ENCODE data around the gene RASD1.
"Not testable (repeated sequence)": the region's sequence is repeated elsewhere in the genome, so short reads cannot be mapped to it uniquely, and the experiment has no call there.

RASD1 gene

GRCh38 chr17:17468217-17469010 is 27.8 kb downstream of the RASD1 start:
- DNase-seq = no peak

- no peak for DNase-seq
These were observed 28.5 kb downstream of the RASD1 start for GRCh38 chr17:17467720-17468119.

GRCh38 chr17:17467016-17467415 is 29.2 kb downstream of the RASD1 start:
- DNase-seq = no peak

- DNase-seq = no peak
These were observed 29.7 kb downstream of the RASD1 start for GRCh38 chr17:17466511-17466910.

- DNase-seq = not testable (repeated sequence)
These were observed 30.3 kb downstream of the RASD1 start for GRCh38 chr17:17465878-17466277.

GRCh38 chr17:17463821-17464220 is 32.4 kb downstream of the RASD1 start:
- no peak for DNase-seq

GRCh38 chr17:17462048-17462824 is 34.0 kb downstream of the RASD1 start:
- DNase-seq = no peak

GRCh38 chr17:17460038-17460437 is 36.2 kb downstream of the RASD1 start:
- no peak for DNase-seq

- no peak for DNase-seq
These were observed 38.5 kb downstream of the RASD1 start for GRCh38 chr17:17457680-17458079.

- DNase-seq = no peak
These were observed 39.9 kb downstream of the RASD1 start for GRCh38 chr17:17456251-17456650.

- no peak for DNase-seq
These were observed 41.0 kb downstream of the RASD1 start for GRCh38 chr17:17455173-17455572.

- not testable (repeated sequence) for DNase-seq
These were observed 41.5 kb downstream of the RASD1 start for GRCh38 chr17:17454700-17455099.

- DNase-seq = no peak
These were observed 41.9 kb downstream of the RASD1 start for GRCh38 chr17:17454276-17454675.

GRCh38 chr17:17453088-17453487 is 43.1 kb downstream of the RASD1 start:
- no peak for DNase-seq

- DNase-seq = no peak
These were observed 47.5 kb downstream of the RASD1 start for GRCh38 chr17:17448723-17449122.

GRCh38 chr17:17448076-17448475 is 48.1 kb downstream of the RASD1 start:
- no peak for DNase-seq

GRCh38 chr17:17447264-17447663 is 48.9 kb downstream of the RASD1 start:
- no peak for DNase-seq

- no peak for DNase-seq
These were observed 49.5 kb downstream of the RASD1 start for GRCh38 chr17:17446666-17447155.

GRCh38 chr17:17445925-17446665 is 50.1 kb downstream of the RASD1 start:
- no peak for DNase-seq

- DNase-seq = no peak
These were observed 50.8 kb downstream of the RASD1 start for GRCh38 chr17:17445296-17445924.
